AG09309 (cell line): ENCODE measurements around the gene GPBAR1.

Experiments used
- DNase-seq: peaks from one replicate; pipeline ENCODE4 v3.0.0-alpha.2; 2010; ENCODE audit warnings: low read depth
- H3K4me3 ChIP-seq: 2 replicates; pipeline ENCODE4 v1.5.1; 2011; ENCODE audit warnings: mild to moderate bottlenecking, low read depth, low read length, moderate library complexity; ENCODE audit not compliant: control insufficient read depth
- CTCF ChIP-seq: IDR thresholded peaks from 2 replicates; pipeline ENCODE4 v1.5.1; 2011; ENCODE audit warnings: mild to moderate bottlenecking, low read depth, low read length, inconsistent platforms; ENCODE audit not compliant: insufficient read depth, control insufficient read depth; ENCODE audit errors: missing control alignments

The GPBAR1 gene, protein sequence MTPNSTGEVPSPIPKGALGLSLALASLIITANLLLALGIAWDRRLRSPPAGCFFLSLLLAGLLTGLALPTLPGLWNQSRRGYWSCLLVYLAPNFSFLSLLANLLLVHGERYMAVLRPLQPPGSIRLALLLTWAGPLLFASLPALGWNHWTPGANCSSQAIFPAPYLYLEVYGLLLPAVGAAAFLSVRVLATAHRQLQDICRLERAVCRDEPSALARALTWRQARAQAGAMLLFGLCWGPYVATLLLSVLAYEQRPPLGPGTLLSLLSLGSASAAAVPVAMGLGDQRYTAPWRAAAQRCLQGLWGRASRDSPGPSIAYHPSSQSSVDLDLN

DNA sequence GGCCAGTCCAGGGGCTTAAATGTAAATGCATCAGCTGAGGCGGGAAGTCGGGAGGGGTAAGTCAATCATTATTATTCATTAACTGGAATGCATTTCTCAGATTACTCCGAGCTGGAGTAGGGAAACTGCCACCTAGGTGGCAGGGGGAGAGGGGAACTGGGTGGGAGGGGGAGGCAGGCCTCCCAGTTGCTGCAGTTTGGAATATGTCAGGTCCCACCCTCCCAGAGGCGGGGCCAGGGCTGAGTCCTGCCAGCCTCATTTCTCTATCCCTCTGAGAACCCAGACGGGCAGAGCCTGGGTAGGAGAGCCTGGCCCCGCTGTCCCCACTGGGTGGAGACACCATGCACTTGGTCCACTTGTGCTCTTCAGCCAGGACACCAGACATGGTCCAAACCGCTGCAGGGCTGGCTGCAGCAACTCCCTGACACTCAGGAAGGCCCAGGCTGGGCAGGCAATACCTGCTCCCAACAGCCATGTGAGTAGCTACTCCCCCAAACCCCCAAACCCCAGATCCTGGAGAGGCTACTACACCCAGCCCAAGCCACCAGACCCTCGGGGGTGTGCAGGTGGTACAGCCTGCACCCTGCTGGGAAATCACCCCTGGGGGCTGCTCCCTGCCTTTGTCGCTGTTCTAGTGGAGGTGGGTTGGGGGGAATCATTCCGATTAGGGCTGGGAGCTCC is at the start of gene GPBAR1:
TSS of gene GPBAR1 (plus strand) at position 274 of the 681 bp plus-strand sequence. CDS start 1,710 bp downstream, outside the sequence.
- DNase-seq: no peak
- no peak for TF ChIP-seq CTCF

DNA sequence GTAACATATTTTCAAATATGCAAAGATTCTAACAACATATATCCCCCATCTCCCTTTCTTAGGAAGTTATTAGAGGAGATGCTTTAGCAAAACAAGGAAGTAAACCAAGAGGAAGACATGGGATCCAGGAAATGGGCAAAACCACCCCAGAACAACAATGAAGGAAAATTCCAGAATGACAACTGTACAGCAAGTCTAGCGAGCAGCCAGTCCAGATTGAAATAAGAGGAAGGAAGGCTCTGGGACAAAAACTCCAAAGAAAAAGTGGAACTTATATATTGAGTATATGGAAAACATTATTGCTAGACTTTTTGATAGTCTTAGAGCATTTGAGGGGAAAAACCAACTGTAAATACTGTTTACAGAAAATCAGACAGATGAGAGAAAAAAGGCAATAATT is 46.7 kb upstream of the GPBAR1 start:
- no peak for TF ChIP-seq CTCF
- H3K4me3 ChIP-seq: no peak overlapping the region
- no peak for DNase-seq

More for the DNA sequence above, at the start of gene GPBAR1:
- no peak within 1 kb of the TSS for H3K4me3 ChIP-seq

DNA sequence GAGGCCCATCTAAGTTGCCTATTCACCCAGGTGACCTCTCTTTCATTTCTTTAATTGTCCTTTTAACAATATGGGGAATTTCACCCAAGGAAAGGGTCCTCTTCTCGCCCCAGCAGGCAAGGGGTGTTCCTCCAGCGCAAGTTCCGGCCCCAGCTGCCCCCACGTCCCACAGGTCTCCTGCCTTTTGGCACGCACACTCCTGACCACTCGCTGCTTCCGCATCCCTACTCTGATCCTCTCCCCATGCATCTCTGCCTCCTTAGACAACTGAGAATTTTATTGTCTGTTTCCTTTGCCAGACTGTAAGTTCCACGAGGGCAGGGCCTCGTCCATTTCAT is 44.5 kb upstream of the GPBAR1 start:
- H3K4me3 ChIP-seq: peak overlapping the region; percentile 72
- no peak for DNase-seq
- no peak for TF ChIP-seq CTCF

DNA sequence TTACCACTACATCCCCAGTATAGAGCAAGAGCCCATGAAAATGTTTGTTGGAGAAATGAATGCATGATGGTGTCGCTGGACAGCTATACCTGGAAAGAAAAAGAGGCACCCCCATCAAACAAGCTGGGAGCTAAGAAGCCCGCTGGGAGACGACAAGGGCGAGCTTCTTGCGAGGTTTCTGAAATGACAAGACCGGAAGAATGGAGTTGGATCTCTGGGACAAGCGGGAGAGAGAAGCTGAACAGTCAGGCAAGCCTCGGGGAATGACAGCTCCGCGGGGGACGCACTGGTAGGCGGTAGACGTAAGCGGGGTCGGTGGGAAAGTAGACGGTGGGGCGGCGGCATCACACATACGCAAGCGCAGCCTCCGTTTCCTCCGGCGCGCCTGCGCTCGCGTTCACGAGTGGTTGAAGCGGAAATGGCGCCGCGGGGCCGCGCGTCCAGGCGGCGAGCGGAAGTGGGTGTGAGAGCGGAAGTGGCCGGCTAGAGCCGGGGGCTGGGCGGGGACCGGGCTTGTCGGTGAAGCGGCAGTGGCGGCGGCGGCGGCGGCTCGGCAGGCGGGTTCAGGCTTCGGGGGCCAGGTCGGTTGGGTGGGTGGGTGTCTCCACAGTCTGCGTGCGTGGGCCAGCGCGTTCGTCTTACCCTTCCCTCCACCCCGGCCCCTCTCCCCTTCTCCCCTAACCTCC is 44.0 kb upstream of the GPBAR1 start, which contains the start of gene ARPC2:
TSS of gene ARPC2 (plus strand) at position 516 of the 686 bp plus-strand sequence. CDS start 282 bp downstream, outside the sequence.
- H3K4me3 ChIP-seq: peak within 1 kb of the TSS; percentile 72
- TF ChIP-seq CTCF: no peak
- peak; percentile 69 for DNase-seq

DNA sequence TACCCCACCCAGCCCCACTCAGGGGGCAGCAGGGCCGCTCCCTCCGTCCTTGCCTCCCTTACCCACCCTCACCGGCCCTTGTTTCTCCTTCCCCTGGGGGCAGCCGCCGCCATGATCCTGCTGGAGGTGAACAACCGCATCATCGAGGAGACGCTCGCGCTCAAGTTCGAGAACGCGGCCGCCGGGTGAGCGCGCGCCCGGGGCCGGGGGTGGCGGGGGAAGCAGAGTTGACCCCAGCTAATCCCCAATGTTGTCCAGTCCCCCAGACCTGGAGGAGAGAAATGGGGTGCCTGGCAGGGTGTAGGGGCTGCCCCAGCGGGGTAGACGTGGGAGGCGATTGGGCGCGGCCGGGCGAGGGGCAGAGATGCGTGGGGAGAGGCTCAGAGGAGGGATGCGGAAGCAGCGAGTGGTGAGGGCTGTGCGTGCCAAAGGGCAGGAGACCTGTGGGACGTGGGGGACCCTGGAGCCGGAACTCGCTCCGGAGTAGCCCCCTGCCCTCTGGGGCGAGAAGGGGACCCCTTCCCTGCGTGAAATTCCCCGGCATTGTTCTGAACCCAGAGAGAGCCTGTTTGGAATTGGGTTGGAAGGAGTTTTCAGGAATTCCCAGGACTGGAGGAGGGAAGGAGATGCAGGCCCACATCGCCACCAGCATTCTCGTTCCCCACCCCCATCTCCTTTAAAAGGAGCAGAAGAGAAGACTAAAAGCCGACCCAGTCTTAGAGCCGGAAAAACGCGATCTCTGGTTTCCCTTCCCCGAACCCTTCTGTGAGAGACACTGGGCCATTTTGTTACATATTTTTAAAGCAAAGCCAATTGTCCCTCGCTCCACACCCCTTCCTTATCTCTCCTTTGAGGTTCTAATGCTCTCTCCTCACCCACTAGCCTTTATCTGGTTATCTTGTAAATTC is 43.2 kb upstream of the GPBAR1 start:
- DNase-seq: no peak
- H3K4me3 ChIP-seq: peak overlapping the region; percentile 72
- no peak for TF ChIP-seq CTCF
